Fibroblast of peridontal ligament (primary cell): Measurements from ENCODE around the gene CES4A.
"Not testable (repeated sequence)": the region's sequence is repeated elsewhere in the genome, so short reads cannot be mapped to it uniquely, and the experiment has no call there.

Experiments
- DNase-seq: peaks from one replicate; pipeline ENCODE4 v3.0.0-alpha.2; 2010; ENCODE audit errors: extremely low read depth

The CES4A gene

DNA sequence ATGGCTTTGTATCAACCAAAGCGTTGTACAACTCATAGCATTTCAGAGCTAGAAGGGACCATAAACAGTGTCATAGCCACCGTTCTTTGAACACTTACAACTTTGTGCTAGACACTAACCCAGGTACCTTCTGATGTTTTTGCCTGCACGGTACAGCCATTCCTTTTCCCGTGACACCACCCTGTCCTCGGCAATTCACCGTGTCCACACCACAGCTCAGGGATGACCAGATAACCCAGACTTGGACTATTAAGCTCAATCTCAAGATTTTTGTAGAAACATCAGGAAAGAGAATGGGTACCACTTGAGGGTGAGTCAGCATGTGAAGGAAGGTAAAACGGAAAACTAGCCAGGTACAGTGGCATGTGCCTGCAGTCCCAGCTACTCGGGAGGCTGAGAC is 30.8 kb downstream of the CES4A start:
- no peak for DNase-seq

- DNase-seq: no peak
Measured at GRCh38 chr16:67021321-67021720, 32.9 kb downstream of the CES4A start.

GRCh38 chr16:67022531-67023214 is 34.3 kb downstream of the CES4A start:
- DNase-seq: no peak

- DNase-seq: no peak
Measured at GRCh38 chr16:67023689-67024088, 35.3 kb downstream of the CES4A start.

DNA sequence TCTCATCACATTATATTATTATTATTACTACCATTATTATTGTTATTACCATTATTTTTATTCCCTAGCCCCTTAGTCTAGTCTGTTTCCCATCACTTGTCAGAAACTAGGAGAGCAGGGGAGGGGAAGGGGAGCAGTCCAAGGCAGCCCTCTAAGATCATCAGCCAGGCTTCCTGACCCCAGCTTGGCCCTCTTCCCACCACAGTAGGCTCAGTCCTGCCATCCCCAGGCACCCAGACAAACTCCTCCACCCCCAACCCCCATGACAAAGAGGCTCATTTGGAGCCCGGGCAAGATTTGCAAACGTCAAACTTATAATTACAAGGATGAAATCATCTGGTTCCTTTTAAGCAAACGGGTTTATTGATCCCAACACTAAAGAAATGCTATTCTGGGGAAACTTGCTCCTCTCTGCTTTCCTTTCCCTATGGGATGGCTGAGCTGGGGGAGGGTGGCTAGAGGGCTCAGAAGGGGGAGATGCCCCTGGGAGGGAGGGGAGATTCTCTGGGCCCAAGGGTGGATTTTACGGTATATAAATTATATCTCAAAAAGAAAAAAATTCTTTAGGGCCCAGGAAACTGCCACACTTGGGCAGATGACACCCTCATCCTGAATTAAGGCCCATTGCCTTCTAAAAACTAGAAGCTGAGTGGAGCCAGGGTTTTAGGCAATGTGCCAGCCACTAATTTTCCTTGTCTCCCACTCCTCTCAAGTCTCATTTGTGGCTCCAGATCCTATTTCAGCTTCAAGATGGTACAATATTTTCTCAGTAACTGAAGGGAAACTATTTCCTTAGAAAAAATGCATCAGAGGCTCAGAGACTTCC is 36.2 kb downstream of the CES4A start:
- peak; percentile 67 for DNase-seq

DNA sequence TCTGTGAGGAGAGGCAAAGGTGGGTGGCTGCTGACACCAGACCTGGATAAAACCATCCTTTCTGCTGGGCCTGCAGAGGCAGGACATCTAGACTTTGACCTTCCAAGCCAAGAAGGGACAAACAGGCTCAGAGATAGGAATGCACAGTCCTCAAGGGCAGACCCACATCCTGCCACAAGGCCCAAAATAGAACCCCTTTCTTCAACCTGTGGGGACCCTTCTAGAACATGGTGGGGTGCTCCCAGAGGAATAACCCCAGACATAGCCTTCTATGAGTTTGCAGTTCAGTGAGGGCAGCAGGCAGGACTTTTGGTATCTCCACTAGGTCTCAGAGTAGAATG is 36.8 kb downstream of the CES4A start:
- DNase-seq: no peak

- DNase-seq: no peak
Measured at GRCh38 chr16:67026570-67026969, 38.2 kb downstream of the CES4A start.

DNA sequence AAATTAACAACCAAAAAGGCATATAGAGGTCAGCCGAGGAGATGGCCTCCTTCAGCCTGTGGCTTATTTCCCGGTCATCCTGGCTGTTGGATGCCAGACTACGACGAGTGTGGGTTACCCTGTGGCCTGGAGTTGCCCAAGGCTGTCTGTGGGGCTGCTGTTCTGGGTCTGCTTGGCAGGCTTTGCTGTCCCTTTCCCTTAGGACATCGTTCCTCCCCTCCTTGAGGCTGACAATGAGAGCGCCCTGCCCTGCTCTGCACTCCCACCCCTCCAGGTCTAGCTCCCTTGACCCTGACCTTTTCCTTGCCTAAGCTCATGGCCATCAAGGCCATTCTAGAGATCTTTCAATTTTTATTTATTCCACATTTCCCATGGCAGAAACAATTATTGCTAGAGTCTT is 38.7 kb downstream of the CES4A start:
- DNase-seq: no peak

GRCh38 chr16:67028167-67028695 is 39.8 kb downstream of the CES4A start:
- no peak for DNase-seq

- DNase-seq: peak; percentile 85
Measured at GRCh38 chr16:67028696-67029253, 40.4 kb downstream of the CES4A start, which contains the start of gene CBFB. Gene CBFB (plus strand): TSS chr16:67029149. CDS start chr16:67029408, 259 bp downstream.

- DNase-seq: peak; percentile 47
Measured at GRCh38 chr16:67029254-67030096, 41.1 kb downstream of the CES4A start.

DNA sequence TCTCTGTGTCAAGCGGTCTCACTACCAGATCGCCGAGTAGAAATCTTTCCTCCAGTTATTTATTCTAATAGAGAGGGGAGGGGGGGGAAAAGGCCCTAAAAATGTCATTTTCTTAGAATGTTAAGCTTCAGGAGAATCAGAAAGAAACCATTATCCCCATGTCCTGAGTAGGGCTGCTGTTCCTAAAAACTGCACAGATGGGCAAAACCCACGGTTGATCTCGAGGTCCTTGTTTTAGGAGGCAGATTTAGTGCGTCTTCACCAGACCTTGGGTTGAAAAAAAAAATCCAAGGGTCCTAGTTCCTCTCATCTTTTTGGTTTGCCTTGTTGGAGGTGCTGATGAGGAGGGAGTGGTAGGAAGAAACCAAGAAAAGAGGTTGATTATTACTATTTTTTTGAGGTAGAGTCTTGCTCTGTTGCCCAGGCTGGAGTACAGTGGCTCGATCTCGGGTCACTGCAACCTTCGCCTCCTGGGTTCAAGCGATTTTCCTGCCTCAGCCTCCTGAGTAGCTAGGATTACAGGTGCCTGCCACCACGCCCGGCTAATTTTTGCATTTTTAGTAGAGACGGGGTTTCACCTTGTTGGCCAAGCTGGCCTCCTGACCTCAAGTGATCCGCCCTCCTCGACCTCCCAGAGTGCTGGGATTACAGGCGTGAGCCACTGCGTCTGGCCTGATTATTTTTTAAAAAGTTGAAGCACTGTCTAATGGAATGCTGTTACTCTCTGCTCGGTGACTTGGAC is 42.0 kb downstream of the CES4A start:
- no peak for DNase-seq

GRCh38 chr16:67034487-67034886 is 46.1 kb downstream of the CES4A start:
- peak; percentile 58 for DNase-seq

DNA sequence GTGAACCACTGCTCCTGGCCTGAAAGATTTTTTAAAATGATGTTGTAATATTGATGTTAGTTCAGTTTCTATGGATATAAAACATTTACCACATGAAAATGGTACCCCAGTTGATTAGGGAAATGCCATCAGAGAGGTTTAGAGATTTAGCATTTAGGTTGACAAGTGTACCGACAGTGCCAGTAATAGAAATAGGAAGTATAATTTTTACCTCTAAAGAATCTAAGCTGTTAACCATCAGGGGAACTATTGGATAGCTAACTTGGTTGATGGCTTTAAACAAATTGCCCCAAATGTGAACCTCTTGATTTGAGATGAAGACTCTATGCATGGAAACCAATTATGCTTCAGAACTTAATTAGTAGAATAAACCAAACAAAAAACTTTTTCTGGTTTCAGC is 47.0 kb downstream of the CES4A start:
- DNase-seq: no peak

- DNase-seq: peak; percentile 87
Measured at GRCh38 chr16:67036323-67036741, 47.9 kb downstream of the CES4A start.

GRCh38 chr16:67039260-67040020 is 51.1 kb downstream of the CES4A start:
- DNase-seq: peak; percentile 56

GRCh38 chr16:67040166-67040565 is 51.8 kb downstream of the CES4A start:
- DNase-seq: no peak

DNA sequence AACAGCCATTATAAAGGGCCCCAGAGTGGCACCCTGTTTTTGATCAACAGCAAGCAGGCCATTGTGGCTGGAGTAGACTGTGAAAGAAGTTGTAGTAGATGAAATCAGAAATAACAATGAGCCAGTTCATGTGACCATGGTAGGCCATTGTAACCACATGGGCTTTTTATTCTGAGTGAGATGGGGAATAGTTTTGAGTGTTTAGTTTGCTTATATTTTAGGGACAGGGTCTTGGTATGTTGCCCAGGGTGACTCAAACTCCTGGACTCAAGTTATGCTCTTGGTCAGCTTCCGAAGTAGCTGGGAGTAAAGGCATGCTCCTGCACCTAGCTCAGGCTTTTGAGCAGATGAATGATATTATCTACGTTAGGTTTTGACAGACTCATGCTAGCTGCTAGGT is 52.5 kb downstream of the CES4A start:
- peak; percentile 80 for DNase-seq

GRCh38 chr16:67041520-67041919 is 53.1 kb downstream of the CES4A start:
- DNase-seq: not testable (repeated sequence)

GRCh38 chr16:67043420-67043819 is 55.0 kb downstream of the CES4A start:
- DNase-seq: no peak
